IMR-90 (cell line): ENCODE results near the gene ARRB1. TPM values are rescaled to one million over a fixed set of nuclear protein-coding genes. Genes with fewer than 3 reads are reported as not detected.

Source experiments
- ATAC-seq: fragments of 200-7000 bp; cut with Tn5 transposase; 2 replicates; pipeline ENCODE4 v1.9.1; 2020; ENCODE audit warnings: low read depth, mild to moderate bottlenecking, moderate library complexity
- BruUV-seq: library from RNA; stranded (reverse); fragments of 400-500 nt; replicated peaks from 2 replicates; lab custom pipeline; 2021; lab: Mats Ljungman, UMichigan
- CTCF ChIA-PET: fragments of 300-600 bp; formaldehyde crosslinking; extraction: SDS; loops from one replicate; lab custom pipeline; 2021; ENCODE audit warnings: antibody characterized with exemption; lab: Yijun Ruan, JAX
- POLR2A ChIA-PET: fragments of 300-600 bp; sonication (Branson Sonifier 250); formaldehyde crosslinking; loops from one replicate; lab custom pipeline; 2022; ENCODE audit warnings: antibody characterized with exemption; ENCODE audit not compliant: unreplicated experiment; lab: Charles Lee
- DNase-seq: peaks from one replicate; pipeline ENCODE4 v3.0.0; 2013
- H2AFZ ChIP-seq: replicated peaks from 2 replicates; pipeline ENCODE3; 2013; ENCODE audit warnings: low read length, mild to moderate bottlenecking; ENCODE audit not compliant: poor library complexity
- H2AK5ac ChIP-seq: 2 replicates; pipeline ENCODE4 v1.6.1; 2013; ENCODE audit warnings: low read depth, low read length, inconsistent platforms
- H2AK9ac ChIP-seq: replicated peaks from 2 replicates; pipeline ENCODE3; 2013; ENCODE audit warnings: mild to moderate bottlenecking, low read depth, low read length, moderate library complexity; ENCODE audit not compliant: poor library complexity
- H2BK120ac ChIP-seq: 2 replicates; pipeline ENCODE4 v1.6.1; 2013; ENCODE audit warnings: low read depth, low read length, inconsistent platforms
- H2BK15ac ChIP-seq: 3 replicates; pipeline ENCODE4 v1.6.1; 2013; ENCODE audit warnings: low read depth, low read length, inconsistent platforms
- H2BK20ac ChIP-seq: 2 replicates; pipeline ENCODE4 v1.6.1; 2013; ENCODE audit warnings: low read depth, mild to moderate bottlenecking, inconsistent platforms, low read length, moderate library complexity
- H2BK5ac ChIP-seq: 2 replicates; pipeline ENCODE4 v1.6.1; 2013; ENCODE audit warnings: mild to moderate bottlenecking, low read depth, low read length, inconsistent platforms; ENCODE audit not compliant: poor library complexity, severe bottlenecking
- H3K14ac ChIP-seq: replicated peaks from 2 replicates; pipeline ENCODE4 v1.6.1; 2013; ENCODE audit warnings: low read depth, low read length, inconsistent platforms
- H3K18ac ChIP-seq: 2 replicates; pipeline ENCODE4 v1.6.1; 2013; ENCODE audit warnings: low read depth, low read length, control low read depth
- H3K23ac ChIP-seq: 2 replicates; pipeline ENCODE4 v1.6.1; 2013; ENCODE audit warnings: low read depth, low read length, inconsistent platforms
- H3K27ac ChIP-seq: 2 replicates; pipeline ENCODE4 v1.5.1; 2013; ENCODE audit warnings: mild to moderate bottlenecking, control low read depth, low read length; ENCODE audit not compliant: insufficient read depth
- H3K27me3 ChIP-seq: 2 replicates; pipeline ENCODE4 v1.6.1; 2013; ENCODE audit warnings: low read length; ENCODE audit not compliant: control insufficient read depth, insufficient read depth
- H3K36me3 ChIP-seq: 2 replicates; pipeline ENCODE4 v1.6.1; 2013; ENCODE audit warnings: low read length, mixed read lengths; ENCODE audit not compliant: control insufficient read depth, insufficient read depth
- H3K4ac ChIP-seq: 2 replicates; pipeline ENCODE4 v1.6.1; 2013; ENCODE audit warnings: low read depth, low read length, inconsistent platforms
- H3K4me1 ChIP-seq: 2 replicates; pipeline ENCODE4 v1.6.1; 2013; ENCODE audit warnings: low read length, mixed read lengths; ENCODE audit not compliant: control insufficient read depth, insufficient read depth
- H3K4me2 ChIP-seq: 2 replicates; pipeline ENCODE4 v1.6.1; 2013; ENCODE audit warnings: low read depth, mild to moderate bottlenecking, control low read depth, low read length, moderate library complexity
- H3K4me3 ChIP-seq: 2 replicates; pipeline ENCODE4 v1.5.1; 2013; ENCODE audit warnings: low read depth, mild to moderate bottlenecking, control low read depth, low read length, moderate library complexity; ENCODE audit not compliant: insufficient read depth
- H3K56ac ChIP-seq: 2 replicates; pipeline ENCODE4 v1.6.1; 2013; ENCODE audit warnings: low read length, inconsistent platforms; ENCODE audit not compliant: insufficient read depth; ENCODE audit errors: extremely low read depth
- H3K79me1 ChIP-seq, 2 experiments: 2 replicates each; pipeline ENCODE4 v1.6.1; 2013; ENCODE audit warnings: low read length in 2 of 2, inconsistent platforms in 1 of 2, low read depth in 1 of 2
- H3K9ac ChIP-seq: 2 replicates; pipeline ENCODE4 v1.6.1; 2013; ENCODE audit warnings: low read depth, low read length, control low read depth
- H3K9me1 ChIP-seq: 2 replicates; pipeline ENCODE4 v1.6.1; 2013; ENCODE audit warnings: low read length, inconsistent platforms; ENCODE audit not compliant: insufficient read depth
- H3K9me3 ChIP-seq: 2 replicates; pipeline ENCODE4 v1.6.1; 2013; ENCODE audit warnings: low read length; ENCODE audit not compliant: control insufficient read depth, insufficient read depth
- H4K20me1 ChIP-seq: 2 replicates; pipeline ENCODE4 v1.6.1; 2013; ENCODE audit warnings: low read length, inconsistent platforms; ENCODE audit not compliant: insufficient read depth
- H4K5ac ChIP-seq: 2 replicates; pipeline ENCODE4 v1.6.1; 2013; ENCODE audit warnings: mild to moderate bottlenecking, low read depth, low read length, control low read depth
- H4K8ac ChIP-seq, 2 experiments: 2 replicates each; pipeline ENCODE4 v1.6.1; 2013; ENCODE audit warnings: low read depth in 2 of 2, low read length in 2 of 2, control low read depth in 1 of 2, inconsistent platforms in 1 of 2
- H4K91ac ChIP-seq: 2 replicates; pipeline ENCODE4 v1.6.1; 2013; ENCODE audit warnings: low read depth, low read length, inconsistent platforms; ENCODE audit not compliant: insufficient read depth
- BHLHE40 ChIP-seq: fragments of 150-350 bp; IDR thresholded peaks from 2 replicates; pipeline ENCODE4 v1.6.1; 2016; ENCODE audit warnings: mild to moderate bottlenecking, low read depth, low read length
- CEBPB ChIP-seq: IDR thresholded peaks from 2 replicates; pipeline ENCODE4 v1.6.1; 2012; ENCODE audit warnings: low read depth, low read length, improper control_type of control experiment
- CHD1 ChIP-seq: IDR thresholded peaks from 2 replicates; pipeline ENCODE4 v1.6.1; 2012; ENCODE audit warnings: low read depth, low read length, improper control_type of control experiment
- CTCF ChIP-seq: conservative IDR thresholded peaks from 2 replicates; pipeline ENCODE4 v1.5.1; 2012; ENCODE audit warnings: mild to moderate bottlenecking, low read depth, low read length, improper control_type of control experiment
- ELK1 ChIP-seq: fragments of 150-350 bp; IDR thresholded peaks from 2 replicates; pipeline ENCODE4 v1.6.1; 2016; ENCODE audit warnings: low read depth, mild to moderate bottlenecking, low read length, moderate library complexity, borderline replicate concordance
- FOS ChIP-seq: fragments of 150-350 bp; IDR thresholded peaks from 2 replicates; pipeline ENCODE4 v1.6.1; 2016; ENCODE audit warnings: low read depth, low read length
- MAFK ChIP-seq: IDR thresholded peaks from 2 replicates; pipeline ENCODE4 v1.6.1; 2012; ENCODE audit warnings: low read depth, low read length, improper control_type of control experiment
- MAZ ChIP-seq: IDR thresholded peaks from 2 replicates; pipeline ENCODE4 v1.6.1; 2012; ENCODE audit warnings: low read depth, mild to moderate bottlenecking, low read length, improper control_type of control experiment, moderate library complexity, borderline replicate concordance
- MXI1 ChIP-seq: IDR thresholded peaks from 2 replicates; pipeline ENCODE4 v1.6.1; 2012; ENCODE audit warnings: low read depth, mild to moderate bottlenecking, low read length, moderate library complexity, borderline replicate concordance
- NFE2L2 ChIP-seq: fragments of 150-350 bp; IDR thresholded peaks from 2 replicates; pipeline ENCODE4 v1.6.1; 2016; ENCODE audit warnings: low read depth, mild to moderate bottlenecking, low read length
- POLR2A ChIP-seq: IDR thresholded peaks from 2 replicates; pipeline ENCODE4 v1.6.1; 2012; ENCODE audit warnings: mild to moderate bottlenecking, low read depth, low read length
- RAD21 ChIP-seq: IDR thresholded peaks from 2 replicates; pipeline ENCODE4 v1.6.1; 2012; ENCODE audit warnings: low read length, improper control_type of control experiment
- RCOR1 ChIP-seq: IDR thresholded peaks from 2 replicates; pipeline ENCODE4 v1.6.1; 2012; ENCODE audit warnings: mild to moderate bottlenecking, low read length, improper control_type of control experiment; ENCODE audit not compliant: insufficient replicate concordance
- RFX5 ChIP-seq: IDR thresholded peaks from 2 replicates; pipeline ENCODE4 v1.8.0; 2012; ENCODE audit warnings: low read depth, mild to moderate bottlenecking, low read length, moderate library complexity
- SMC3 ChIP-seq: fragments of 150-350 bp; IDR thresholded peaks from 2 replicates; pipeline ENCODE4 v1.6.1; 2016; ENCODE audit warnings: low read depth, mild to moderate bottlenecking, antibody characterized with exemption, low read length, moderate library complexity
- USF2 ChIP-seq: fragments of 150-350 bp; IDR thresholded peaks from 2 replicates; pipeline ENCODE4 v1.6.1; 2017; ENCODE audit warnings: mild to moderate bottlenecking, antibody characterized with exemption, low read length, low read depth
- WGBS, 2 experiments: methylation state at CpG; one replicate each; pipeline versions ENCODE4 v1.1.5 to v1.1.7; 2013; ENCODE audit warnings: missing lambda C conversion rate in 2 of 2; ENCODE audit not compliant: insufficient read length in 1 of 2; ENCODE audit errors: extremely low coverage in 2 of 2; 5-methylcytosine and 5-hydroxymethylcytosine counted together
- dilution Hi-C: fragments of 300-500 bp; cut with HindIII; formaldehyde crosslinking; loops from one replicate; pipeline ENCODE4 v1.14.3; 2018; ENCODE audit warnings: low sequenced_read_pairs; ENCODE audit not compliant: unreplicated experiment
- in situ Hi-C: fragments of 300-500 bp; cut with MboI; formaldehyde crosslinking; loops from 3 replicates; pipeline ENCODE4 v1.14.3; 2019; ENCODE audit warnings: low sequenced_read_pairs, inconsistent platforms, mixed read lengths
- intact Hi-C: fragments of 100-400 bp; cut with micrococcal nuclease; formaldehyde crosslinking; loops from 2 replicates; pipeline ENCODE4 v1.10.0; 2022
- polyA plus RNA-seq, 3 experiments: library from polyadenylated mRNA; depleted of rRNA; stranded (reverse); fragments of >200 nt; gene quantifications; 2 replicates each; pipeline ENCODE4 v1.2.3, GENCODE V29; 2012; ENCODE audit warnings: low replicate concordance in 1 of 3
- total RNA-seq: library from RNA; depleted of rRNA; stranded (reverse); fragments of >200 nt; gene quantifications from 2 replicates; pipeline ENCODE4 v1.2.3, GENCODE V29; 2012

The ARRB1 gene
- total and polyA plus RNA-seq, 2 of the 4 experiments (the other 2 are of a cell fraction) = 11.0 to 17.4 TPM

- H3K9ac ChIP-seq = no peak overlapping the region
- no peak overlapping the region for H3K14ac ChIP-seq
- no peaks in the 10 kb centered on the region for H3K36me3 ChIP-seq
- TF ChIP-seq FOS (no peak), USF2 (no peak), RCOR1 (no peak), RAD21 (no peak), MAZ (no peak), NFE2L2 (no peak), MXI1 (no peak), POLR2A (no peak), ELK1 (no peak), BHLHE40 (no peak), CTCF (no peak), CHD1 (no peak), CEBPB (no peak), SMC3 (no peak), RFX5 (no peak), MAFK (no peak)
- 100% methylated on average over 1 of the region's 5 CpGs; no CpG with 5 or more reads in 1 of the 2 experiments for WGBS, 2 experiments
- dilution Hi-C loops (no loop called here), in situ Hi-C loops (no loop called here), intact Hi-C loops (no loop called here)
- H3K4me2 ChIP-seq = no peak overlapping the region
- DNase-seq = no peak
- no peak overlapping the region for H3K4me3 ChIP-seq
- no peaks in the 10 kb centered on the region for H3K9me3 ChIP-seq
- H3K18ac ChIP-seq = no peak overlapping the region
- H3K27me3 ChIP-seq = no peaks in the 10 kb centered on the region
- no peak for ATAC-seq
- no peak overlapping the region for H2AFZ ChIP-seq
- H2BK120ac ChIP-seq = no peak overlapping the region
- no peak overlapping the region for H4K5ac ChIP-seq
- peaks cover 24% of the 10 kb centered on the region for H3K9me1 ChIP-seq
- H3K79me1 ChIP-seq = peaks cover 0 to 10% of the 10 kb centered on the region in 2 experiments; a peak in 1 of 4 replicates
- no peak overlapping the region for H2AK9ac ChIP-seq
- no peak overlapping the region for H3K27ac ChIP-seq
- H3K56ac ChIP-seq = no peak overlapping the region
- H3K4ac ChIP-seq = peak overlapping the region; percentile 19
- H2AK5ac ChIP-seq = 0 out of 2 replicates have a peak overlapping the region, but pooled peaks have one; percentile 32
- H2BK20ac ChIP-seq = no peak overlapping the region
- CTCF ChIA-PET = interaction anchor here (3.3 kb wide), 1 partner anchor 12 kb away, joined by 13 read pairs; no protein-coding TSS in a partner anchor
- peak overlapping the region; percentile 12; the same call in 1 of the 2 replicates for H4K91ac ChIP-seq
- POLR2A ChIA-PET = no interaction called here
- peaks cover 51% of the 10 kb centered on the region for H3K4me1 ChIP-seq
- peak overlapping the region; percentile 41; the same call in 1 of the 3 replicates for H2BK15ac ChIP-seq
- H3K23ac ChIP-seq = no peak overlapping the region
- BruUV-seq = no TSS peak
- H4K20me1 ChIP-seq = no peaks in the 10 kb centered on the region
- no peak overlapping the region for H4K8ac ChIP-seq
- no peak overlapping the region for H2BK5ac ChIP-seq
Measured at GRCh38 chr11:75341612-75342011, 9.8 kb downstream of the ARRB1 start.
